AG09309 (cell line): ENCODE results near the gene ENO1.
"Not testable (repeated sequence)": the region's sequence is repeated elsewhere in the genome, so short reads cannot be mapped to it uniquely, and the experiment has no call there.

Experiments
- DNase-seq: peaks from one replicate; pipeline ENCODE4 v3.0.0-alpha.2; 2010; ENCODE audit warnings: low read depth
- H3K4me3 ChIP-seq: 2 replicates; pipeline ENCODE4 v1.5.1; 2011; ENCODE audit warnings: mild to moderate bottlenecking, low read depth, low read length, moderate library complexity; ENCODE audit not compliant: control insufficient read depth
- TF ChIP-seq, protein P1 (sequence below): IDR thresholded peaks from 2 replicates; pipeline ENCODE4 v1.5.1; 2011; ENCODE audit warnings: mild to moderate bottlenecking, low read depth, low read length, inconsistent platforms; ENCODE audit not compliant: insufficient read depth, control insufficient read depth; ENCODE audit errors: missing control alignments

The ENO1 gene

DNA sequence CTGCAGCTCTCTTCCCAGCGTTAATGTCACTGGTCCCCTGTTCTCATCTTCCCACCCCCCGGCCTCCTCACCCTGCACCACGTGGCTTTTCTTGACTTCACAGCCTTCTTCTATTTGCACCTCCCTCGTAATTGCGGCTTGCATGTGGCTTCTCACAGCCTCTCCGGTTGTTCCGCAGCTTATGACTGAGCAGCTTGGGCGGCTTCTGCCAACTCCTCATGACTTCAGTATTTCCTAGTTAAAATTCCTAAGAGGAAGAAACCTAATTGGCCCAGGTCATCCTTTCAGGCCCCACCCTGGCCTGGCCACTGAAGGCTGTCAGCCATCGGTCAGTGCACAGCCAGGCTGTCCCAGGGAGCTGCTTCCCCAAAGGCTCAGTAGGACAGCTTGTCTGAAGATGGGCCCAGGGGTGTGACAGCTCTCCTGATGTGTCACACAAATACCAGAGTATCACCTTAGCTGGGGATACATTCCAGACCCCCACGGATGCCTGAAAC lies 52.5 kb downstream of the ENO1 start:
- DNase-seq, result peak; percentile 70
- TF ChIP-seq, protein P1, sequence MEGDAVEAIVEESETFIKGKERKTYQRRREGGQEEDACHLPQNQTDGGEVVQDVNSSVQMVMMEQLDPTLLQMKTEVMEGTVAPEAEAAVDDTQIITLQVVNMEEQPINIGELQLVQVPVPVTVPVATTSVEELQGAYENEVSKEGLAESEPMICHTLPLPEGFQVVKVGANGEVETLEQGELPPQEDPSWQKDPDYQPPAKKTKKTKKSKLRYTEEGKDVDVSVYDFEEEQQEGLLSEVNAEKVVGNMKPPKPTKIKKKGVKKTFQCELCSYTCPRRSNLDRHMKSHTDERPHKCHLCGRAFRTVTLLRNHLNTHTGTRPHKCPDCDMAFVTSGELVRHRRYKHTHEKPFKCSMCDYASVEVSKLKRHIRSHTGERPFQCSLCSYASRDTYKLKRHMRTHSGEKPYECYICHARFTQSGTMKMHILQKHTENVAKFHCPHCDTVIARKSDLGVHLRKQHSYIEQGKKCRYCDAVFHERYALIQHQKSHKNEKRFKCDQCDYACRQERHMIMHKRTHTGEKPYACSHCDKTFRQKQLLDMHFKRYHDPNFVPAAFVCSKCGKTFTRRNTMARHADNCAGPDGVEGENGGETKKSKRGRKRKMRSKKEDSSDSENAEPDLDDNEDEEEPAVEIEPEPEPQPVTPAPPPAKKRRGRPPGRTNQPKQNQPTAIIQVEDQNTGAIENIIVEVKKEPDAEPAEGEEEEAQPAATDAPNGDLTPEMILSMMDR, result no peak
- no peak overlapping the region for H3K4me3 ChIP-seq

- TF ChIP-seq, protein P1, result no peak
- DNase-seq, result no peak
These were observed 55.2 kb downstream of the ENO1 start for GRCh38 chr1:8823295-8823664.

GRCh38 chr1:8822373-8823294 lies 55.9 kb downstream of the ENO1 start:
- no peak overlapping the region for H3K4me3 ChIP-seq
- TF ChIP-seq, protein P1, result no peak
- DNase-seq, result peak; percentile 93

More at GRCh38 chr1:8823295-8823664, 55.2 kb downstream of the ENO1 start:
- H3K4me3 ChIP-seq, result no peak overlapping the region

DNA sequence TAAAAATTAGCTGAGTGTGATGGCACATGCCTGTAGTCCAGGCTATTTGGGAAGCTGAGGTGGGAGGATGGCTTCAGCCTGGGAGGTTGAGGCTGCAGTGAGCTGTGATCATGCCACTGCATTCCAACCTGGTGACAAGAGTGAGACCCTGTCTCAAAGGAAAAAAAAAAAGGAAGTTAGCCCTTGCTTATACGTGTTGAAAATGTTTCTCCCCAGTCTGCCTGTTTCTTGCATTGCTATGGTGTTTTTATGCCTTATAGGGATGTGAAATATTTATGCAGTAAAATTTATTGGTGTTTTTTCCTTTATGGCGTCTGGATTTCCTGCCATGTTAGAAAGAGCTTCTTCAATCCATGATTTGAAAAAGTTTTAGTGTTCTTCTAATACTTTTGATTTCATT lies 57.4 kb downstream of the ENO1 start:
- no peak for DNase-seq
- TF ChIP-seq, protein P1, result no peak
- H3K4me3 ChIP-seq, result no peak overlapping the region

DNA sequence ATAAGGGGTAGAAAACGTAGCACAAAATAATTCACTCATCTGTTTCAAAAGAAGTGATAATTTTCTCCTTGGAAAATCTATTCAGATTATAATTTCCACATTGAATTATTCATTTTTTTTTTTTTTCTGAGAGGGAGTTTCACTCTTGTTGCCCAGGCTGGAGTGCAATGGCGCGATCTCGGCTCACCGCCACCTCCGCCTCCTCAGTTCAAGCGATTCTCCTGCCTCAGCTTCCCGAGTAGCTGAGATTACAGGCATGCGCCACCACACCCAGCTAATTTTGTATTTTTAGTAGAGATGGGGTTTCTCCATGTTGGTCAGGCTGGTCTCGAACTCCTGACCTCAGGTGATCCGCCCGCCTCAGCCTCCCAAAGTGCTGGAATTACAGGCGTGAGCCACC lies 59.7 kb downstream of the ENO1 start:
- DNase-seq, H3K4me3 ChIP-seq: not testable (repeated sequence)

DNA sequence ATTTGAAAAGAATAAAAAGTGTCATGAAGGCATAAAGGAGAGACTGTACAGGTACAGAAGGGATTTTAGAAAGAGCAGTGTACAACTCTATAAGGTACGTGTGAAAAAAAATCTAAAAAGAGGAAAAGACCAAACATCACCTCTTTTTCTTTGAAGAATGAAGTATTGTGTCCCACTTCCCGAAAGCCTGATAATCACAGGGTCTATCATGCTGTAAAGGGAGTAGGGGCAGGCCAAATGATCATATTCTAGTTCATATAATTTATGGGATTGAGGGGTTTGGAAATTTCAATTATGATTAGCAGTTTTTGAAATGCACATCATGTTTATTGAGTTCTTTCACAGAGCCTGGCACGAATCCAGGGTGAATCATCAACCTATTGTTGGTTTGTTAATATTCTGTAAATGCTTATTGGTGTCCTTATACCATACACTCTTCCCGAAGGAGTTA lies 60.1 kb downstream of the ENO1 start:
- H3K4me3 ChIP-seq, result peak overlapping the region; percentile 95
- TF ChIP-seq, protein P1, result no peak
- DNase-seq, result peak; percentile 27

GRCh38 chr1:8817412-8818324 lies 60.8 kb downstream of the ENO1 start, which contains the start of gene RERE:
RERE (minus strand) TSS chr1:8817640.
- DNase-seq, result peak; percentile 69
- peak within 1 kb of the TSS; percentile 95 for H3K4me3 ChIP-seq
- TF ChIP-seq, protein P1, result no peak
